HFF-Myc (cell line): ENCODE data around the gene ODF2L.
A peak's percentile ranks its signal among the peaks of the same experiment; 100 is the strongest.

Experiments
- DNase-seq: peaks from one replicate; pipeline ENCODE4 v3.0.0-alpha.2; 2011; ENCODE audit warnings: low read depth; ENCODE audit errors: extremely low read depth
- H3K4me3 ChIP-seq: replicated peaks from 2 replicates; pipeline ENCODE4 v1.5.1; 2011; ENCODE audit warnings: low read depth, mild to moderate bottlenecking, control low read depth, low read length
- TF ChIP-seq, protein P1 (sequence below): IDR thresholded peaks from 2 replicates; pipeline ENCODE4 v1.5.1; 2012; ENCODE audit warnings: mild to moderate bottlenecking, low read depth, low read length, control low read depth; ENCODE audit errors: missing control alignments

The ODF2L gene

DNA sequence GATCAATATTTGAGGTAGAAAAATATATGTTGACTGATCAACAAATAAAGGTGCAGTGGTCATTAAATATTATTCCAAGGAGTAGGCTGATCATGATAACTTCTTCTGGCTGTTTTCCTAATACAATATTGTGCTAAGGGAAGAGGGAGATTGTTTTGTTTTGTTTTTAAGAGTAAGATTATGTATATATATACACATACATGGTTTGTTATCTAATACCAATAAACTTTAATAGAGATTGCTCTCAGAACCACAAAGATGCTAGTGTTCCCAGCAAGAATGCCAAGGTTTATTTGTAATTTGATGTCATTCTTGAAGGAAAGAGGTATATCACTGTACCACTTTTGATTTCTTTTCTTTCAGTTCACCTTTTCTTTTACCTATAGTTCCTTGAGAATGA is 37.9 kb upstream of the ODF2L start:
- no peak overlapping the region for H3K4me3 ChIP-seq
- TF ChIP-seq, protein P1, sequence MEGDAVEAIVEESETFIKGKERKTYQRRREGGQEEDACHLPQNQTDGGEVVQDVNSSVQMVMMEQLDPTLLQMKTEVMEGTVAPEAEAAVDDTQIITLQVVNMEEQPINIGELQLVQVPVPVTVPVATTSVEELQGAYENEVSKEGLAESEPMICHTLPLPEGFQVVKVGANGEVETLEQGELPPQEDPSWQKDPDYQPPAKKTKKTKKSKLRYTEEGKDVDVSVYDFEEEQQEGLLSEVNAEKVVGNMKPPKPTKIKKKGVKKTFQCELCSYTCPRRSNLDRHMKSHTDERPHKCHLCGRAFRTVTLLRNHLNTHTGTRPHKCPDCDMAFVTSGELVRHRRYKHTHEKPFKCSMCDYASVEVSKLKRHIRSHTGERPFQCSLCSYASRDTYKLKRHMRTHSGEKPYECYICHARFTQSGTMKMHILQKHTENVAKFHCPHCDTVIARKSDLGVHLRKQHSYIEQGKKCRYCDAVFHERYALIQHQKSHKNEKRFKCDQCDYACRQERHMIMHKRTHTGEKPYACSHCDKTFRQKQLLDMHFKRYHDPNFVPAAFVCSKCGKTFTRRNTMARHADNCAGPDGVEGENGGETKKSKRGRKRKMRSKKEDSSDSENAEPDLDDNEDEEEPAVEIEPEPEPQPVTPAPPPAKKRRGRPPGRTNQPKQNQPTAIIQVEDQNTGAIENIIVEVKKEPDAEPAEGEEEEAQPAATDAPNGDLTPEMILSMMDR: no peak
- DNase-seq: no peak

DNA sequence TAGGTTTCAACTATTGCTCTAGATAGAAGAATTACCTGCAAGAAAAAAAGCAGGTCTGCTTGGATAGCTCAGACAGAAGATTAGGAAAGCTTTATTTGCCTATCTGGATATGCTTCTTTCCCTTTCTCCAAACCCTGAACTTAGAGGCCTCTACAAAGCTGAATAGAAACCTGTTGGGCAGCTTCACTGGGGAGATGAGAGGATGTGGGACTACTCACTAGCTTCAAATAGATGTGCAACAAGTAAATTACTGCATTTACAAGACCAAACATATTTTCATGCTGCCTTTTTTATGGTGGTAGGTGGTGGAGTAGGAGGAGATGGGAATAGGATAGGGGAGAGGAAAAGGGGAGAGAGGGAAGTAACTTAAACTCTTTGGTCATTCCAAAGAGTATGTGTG is 34.3 kb upstream of the ODF2L start:
- TF ChIP-seq, protein P1: no peak
- DNase-seq: no peak
- no peak overlapping the region for H3K4me3 ChIP-seq

DNA sequence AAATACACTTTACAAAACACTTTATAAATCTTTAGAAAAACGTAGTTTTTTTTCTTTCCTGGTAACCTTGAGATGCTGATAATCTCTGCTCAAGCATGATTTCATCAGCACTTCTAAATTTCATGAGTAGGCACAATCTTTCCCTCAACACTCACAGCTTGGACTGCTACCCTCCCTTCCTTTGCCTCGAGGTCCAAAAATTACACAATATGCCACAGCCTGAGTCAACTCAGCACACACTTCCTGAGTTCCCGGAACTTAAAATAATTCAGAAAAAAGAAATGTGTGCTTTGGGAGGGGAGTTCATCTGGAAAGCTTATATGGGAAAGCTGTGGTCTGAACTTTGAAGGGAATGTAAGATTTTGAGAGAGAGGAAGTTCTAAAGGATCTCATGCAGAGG is 33.7 kb upstream of the ODF2L start:
- TF ChIP-seq, protein P1: no peak
- no peak overlapping the region for H3K4me3 ChIP-seq
- peak; percentile 59 for DNase-seq

DNA sequence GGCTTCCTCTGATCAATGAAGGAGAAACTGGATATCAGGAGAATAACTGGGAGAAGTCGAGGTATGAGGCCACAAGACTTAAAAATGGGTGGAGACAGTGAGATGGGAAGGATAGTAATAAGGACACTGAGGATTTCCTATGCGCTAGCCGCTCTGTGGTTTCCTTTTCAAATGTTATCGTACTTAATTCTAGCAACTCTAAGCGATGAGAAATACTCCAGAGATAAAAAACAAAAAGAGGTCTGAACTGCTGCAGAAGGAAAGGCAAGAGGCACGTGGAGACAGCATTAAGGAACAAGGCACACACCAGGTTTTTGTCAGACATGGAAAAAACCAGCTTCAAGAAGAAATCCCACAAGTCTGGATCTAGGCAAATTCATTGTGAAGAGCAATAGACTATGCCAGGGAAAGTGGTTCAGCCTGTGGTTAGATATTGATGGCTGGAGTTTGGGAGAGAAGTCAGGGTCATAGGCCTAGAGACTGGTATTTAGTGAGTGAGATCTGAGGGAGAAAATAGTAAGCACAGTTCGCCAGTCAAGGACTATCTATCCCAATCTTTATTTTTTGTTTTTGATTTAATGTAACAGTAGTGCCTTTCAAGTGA is 33.1 kb upstream of the ODF2L start:
- no peak overlapping the region for H3K4me3 ChIP-seq
- no peak for DNase-seq
- TF ChIP-seq, protein P1: no peak

DNA sequence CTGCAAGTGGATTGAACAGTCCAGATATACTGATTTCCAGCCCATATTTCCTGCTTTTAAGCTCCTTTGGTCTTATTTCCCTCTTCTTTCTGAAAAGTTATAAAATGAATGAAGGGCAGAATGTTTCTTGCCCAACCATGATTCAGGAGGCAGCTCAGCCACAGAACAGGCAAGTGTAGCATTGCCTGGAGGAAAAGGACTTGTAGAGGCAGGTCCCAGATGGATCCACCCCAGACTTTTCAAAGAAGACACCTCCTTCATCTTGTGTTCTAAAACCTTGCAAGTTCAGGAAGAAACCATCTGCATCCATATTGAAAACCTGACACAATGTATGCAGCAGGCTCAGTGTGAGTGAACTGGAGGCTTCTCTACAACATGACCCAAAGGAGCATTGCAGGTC is 27.8 kb upstream of the ODF2L start, which contains the start of gene CLCA2:
TSS of gene CLCA2 (plus strand) at position 299 of the 400 bp plus-strand sequence. CDS start at position 376, 77 bp downstream.
- no peak for DNase-seq
- TF ChIP-seq, protein P1: no peak
- no peak within 1 kb of the TSS for H3K4me3 ChIP-seq

DNA sequence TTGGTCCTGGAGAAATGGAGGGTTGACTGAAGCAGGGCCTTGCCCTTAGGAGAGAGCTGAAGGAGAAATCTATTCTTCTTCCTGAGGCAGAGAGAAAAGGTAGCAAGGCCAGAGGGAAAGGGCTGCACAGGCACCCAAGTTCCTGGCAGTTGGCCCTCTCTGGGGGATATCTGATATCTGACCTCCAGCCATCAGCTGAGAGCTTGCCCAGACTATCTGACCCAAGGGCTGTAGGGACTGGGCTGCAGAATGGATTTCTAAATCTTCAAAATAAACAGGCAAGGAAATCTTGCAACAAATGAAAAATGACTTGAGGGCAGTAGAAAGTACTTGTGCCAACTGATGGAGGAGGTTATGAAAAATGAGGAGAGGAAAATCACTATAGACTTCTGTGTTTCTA is 27.4 kb upstream of the ODF2L start:
- no peak overlapping the region for H3K4me3 ChIP-seq
- TF ChIP-seq, protein P1: no peak
- no peak for DNase-seq
